Fibroblast of the aortic adventitia (primary cell): Measurements from ENCODE around the gene ILDR1. TPM values are rescaled to one million over a fixed set of nuclear protein-coding genes. Genes with fewer than 3 reads are reported as not detected.

Source experiments
- DNase-seq: peaks from one replicate; pipeline ENCODE4 v3.0.0-alpha.2; 2010; ENCODE audit warnings: low read depth
- H3K4me3 ChIP-seq: 2 replicates; pipeline ENCODE4 v1.5.1; 2011; ENCODE audit warnings: low read depth, mild to moderate bottlenecking, control low read depth, low read length, moderate library complexity
- total RNA-seq: library from RNA; depleted of rRNA; stranded (reverse); fragments of >200 nt; gene quantifications from 2 replicates; pipeline ENCODE4 v1.2.3, GENCODE V29; 2012; ENCODE audit warnings: low replicate concordance
- TF ChIP-seq, protein P1 (sequence below): IDR thresholded peaks from 2 replicates; pipeline ENCODE4 v1.5.1; 2011; ENCODE audit warnings: mild to moderate bottlenecking, low read length, control low read depth, inconsistent platforms; ENCODE audit not compliant: insufficient read depth

Gene ILDR1
- total RNA-seq, 1 donor: not detected

- DNase-seq: no peak
- TF ChIP-seq, protein P1, sequence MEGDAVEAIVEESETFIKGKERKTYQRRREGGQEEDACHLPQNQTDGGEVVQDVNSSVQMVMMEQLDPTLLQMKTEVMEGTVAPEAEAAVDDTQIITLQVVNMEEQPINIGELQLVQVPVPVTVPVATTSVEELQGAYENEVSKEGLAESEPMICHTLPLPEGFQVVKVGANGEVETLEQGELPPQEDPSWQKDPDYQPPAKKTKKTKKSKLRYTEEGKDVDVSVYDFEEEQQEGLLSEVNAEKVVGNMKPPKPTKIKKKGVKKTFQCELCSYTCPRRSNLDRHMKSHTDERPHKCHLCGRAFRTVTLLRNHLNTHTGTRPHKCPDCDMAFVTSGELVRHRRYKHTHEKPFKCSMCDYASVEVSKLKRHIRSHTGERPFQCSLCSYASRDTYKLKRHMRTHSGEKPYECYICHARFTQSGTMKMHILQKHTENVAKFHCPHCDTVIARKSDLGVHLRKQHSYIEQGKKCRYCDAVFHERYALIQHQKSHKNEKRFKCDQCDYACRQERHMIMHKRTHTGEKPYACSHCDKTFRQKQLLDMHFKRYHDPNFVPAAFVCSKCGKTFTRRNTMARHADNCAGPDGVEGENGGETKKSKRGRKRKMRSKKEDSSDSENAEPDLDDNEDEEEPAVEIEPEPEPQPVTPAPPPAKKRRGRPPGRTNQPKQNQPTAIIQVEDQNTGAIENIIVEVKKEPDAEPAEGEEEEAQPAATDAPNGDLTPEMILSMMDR: no peak
- H3K4me3 ChIP-seq: no peak overlapping the region
Observed at GRCh38 chr3:121957674-121958415, 64.2 kb downstream of the ILDR1 start.

GRCh38 chr3:121956363-121956762, 65.7 kb downstream of the ILDR1 start:
- no peak for DNase-seq
- no peak overlapping the region for H3K4me3 ChIP-seq
- TF ChIP-seq, protein P1: no peak

- H3K4me3 ChIP-seq: no peak overlapping the region
- TF ChIP-seq, protein P1: no peak
- no peak for DNase-seq
Observed at GRCh38 chr3:121951291-121951919, 70.6 kb downstream of the ILDR1 start.

DNA sequence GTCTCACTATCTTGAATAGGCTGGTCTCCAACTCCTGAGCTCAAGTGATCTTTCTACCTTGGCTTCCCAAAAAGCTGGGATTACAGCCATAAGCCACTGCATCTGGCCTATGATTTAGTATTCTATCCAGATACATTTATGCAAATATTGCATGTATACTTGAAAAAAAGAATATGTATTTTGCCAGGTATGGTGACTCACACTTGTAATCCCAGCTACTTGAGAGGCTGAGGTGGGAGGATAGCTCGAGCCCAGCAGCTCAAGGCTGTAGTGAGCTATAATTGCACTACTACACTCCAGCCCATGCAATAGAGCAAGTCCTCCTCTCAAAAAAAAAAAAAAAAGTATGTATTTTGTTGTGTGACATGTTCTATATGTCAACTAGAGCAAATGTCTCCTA, 73.4 kb downstream of the ILDR1 start:
- DNase-seq: no peak
- TF ChIP-seq, protein P1: no peak
- H3K4me3 ChIP-seq: no peak overlapping the region

DNA sequence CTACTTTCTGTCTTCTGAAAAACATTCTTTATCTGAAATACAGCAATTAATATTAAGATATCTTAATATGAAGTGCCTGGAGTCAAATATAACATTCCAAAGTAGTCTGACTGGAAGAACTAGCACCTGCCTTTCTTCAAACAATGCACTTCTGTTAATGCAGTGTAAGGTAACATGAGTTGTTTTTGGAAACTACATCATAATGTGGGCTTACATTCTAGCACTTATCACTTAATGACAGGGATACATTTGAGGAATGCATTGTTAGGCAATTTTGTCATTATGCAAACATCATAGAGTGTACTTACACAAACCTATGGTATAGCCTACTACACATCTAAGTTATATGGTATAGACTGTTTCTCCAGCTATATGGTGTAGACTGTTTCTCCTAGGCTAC, 78.6 kb downstream of the ILDR1 start:
- TF ChIP-seq, protein P1: no peak
- no peak for DNase-seq
- H3K4me3 ChIP-seq: no peak overlapping the region

- no peak for DNase-seq
- no peak overlapping the region for H3K4me3 ChIP-seq
- TF ChIP-seq, protein P1: no peak
Observed at GRCh38 chr3:121942116-121942786, 79.8 kb downstream of the ILDR1 start.
